ENCODE results near the gene ANKZF1.

DNA sequence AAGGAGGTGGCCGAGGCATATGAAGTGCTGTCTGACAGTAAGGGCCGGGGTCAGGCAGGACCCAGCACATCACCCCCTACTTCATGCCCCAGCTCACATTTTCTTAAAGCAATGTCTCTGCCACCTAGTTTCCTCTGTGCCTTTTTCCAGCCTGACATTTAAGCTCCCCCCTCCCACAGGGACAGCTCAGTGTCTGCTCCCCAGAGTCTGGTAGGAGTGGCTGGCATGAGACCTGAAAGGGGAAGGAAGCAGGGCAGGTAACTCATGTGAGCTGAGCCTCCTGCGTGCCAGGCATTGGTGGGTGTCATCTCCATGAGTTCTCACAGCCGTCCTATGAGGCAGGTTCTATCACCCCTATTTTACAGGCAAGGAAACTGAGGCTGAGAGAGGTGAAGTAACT lies 51.0 kb downstream of the ANKZF1 start:
- TF ChIP-seq FOXP2 (optimal IDR thresholded peaks at IDR 0.05; ENCODE audit: control extremely low read depth, extremely low read length, insufficient read depth) (no peak), POLR2AphosphoS5 (IDR thresholded peaks at IDR 0.05; ENCODE audit: borderline replicate concordance, low read depth, low read length) (no peak)
